ENCODE results near the gene SORCS2. TPM values are rescaled to one million over a fixed set of nuclear protein-coding genes. Genes with fewer than 3 reads are reported as not detected.

The SORCS2 gene
- polyA plus RNA-seq, 1 donor (not counting 4 experiments of a cell fraction or from before 2014, with no cell fraction given) = 0.09 TPM

DNA sequence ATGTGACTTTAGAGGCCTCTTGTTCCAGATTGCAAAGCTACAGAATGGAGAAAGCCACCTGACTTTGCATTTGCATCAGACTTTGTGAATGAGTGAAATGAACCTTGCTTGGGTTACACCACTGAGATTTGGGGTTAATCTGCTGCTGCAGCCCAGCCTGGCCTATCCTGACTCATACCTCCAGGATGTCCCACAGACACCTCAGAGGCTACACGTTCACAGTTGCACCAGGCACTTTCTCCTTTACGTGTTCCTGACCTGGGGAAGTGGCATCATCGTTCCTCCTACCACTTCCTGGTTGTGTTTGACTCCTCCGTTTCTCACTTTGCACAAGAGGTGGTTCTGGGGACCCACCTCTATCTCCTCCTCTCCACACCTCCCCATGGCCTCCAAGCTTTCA lies 9.2 kb upstream of the SORCS2 start:
- H3K79me2 ChIP-seq (ENCODE audit: control insufficient read depth, insufficient read depth, low read length) = no peaks in the 10 kb centered on the region
- H3K27ac ChIP-seq (ENCODE audit: control insufficient read depth, insufficient read depth, low read length) = no peak overlapping the region
- no peaks in the 10 kb centered on the region for H4K20me1 ChIP-seq (ENCODE audit: control insufficient read depth, extremely low read depth, insufficient read depth, low read length)
- dilution Hi-C loops (cut with MboI; ENCODE audit: extremely low pct_ligation_motif_present, low sequenced_read_pairs) = no loop called here
- H3K4me2 ChIP-seq (ENCODE audit: control insufficient read depth, extremely low read depth, insufficient read depth, low read depth, low read length) = no peak overlapping the region
- FAIRE-seq = no peak
- no peak overlapping the region for H3K9ac ChIP-seq (ENCODE audit: control insufficient read depth, extremely low read depth, insufficient read depth, low read length)
- H3K27me3 ChIP-seq (ENCODE audit: control insufficient read depth, extremely low read depth, insufficient read depth, low read length) = peaks cover 3% of the 10 kb centered on the region
- no peak overlapping the region for H2AFZ ChIP-seq (ENCODE audit: control insufficient read depth, low read length)
- no peak overlapping the region for H3K4me3 ChIP-seq (ENCODE audit: control insufficient read depth in 2 of 3, extremely low read depth in 1 of 3, insufficient read depth in 2 of 3, low read depth in 1 of 3, low read length in 3 of 3)
- H3K9me3 ChIP-seq (ENCODE audit: control insufficient read depth, low read depth, low read length) = no peaks in the 10 kb centered on the region
- H3K36me3 ChIP-seq (ENCODE audit: control insufficient read depth in 2 of 2, extremely low read depth in 1 of 2, insufficient read depth in 2 of 2, low read length in 2 of 2) = no peaks in the 10 kb centered on the region
- TF ChIP-seq, protein P1, sequence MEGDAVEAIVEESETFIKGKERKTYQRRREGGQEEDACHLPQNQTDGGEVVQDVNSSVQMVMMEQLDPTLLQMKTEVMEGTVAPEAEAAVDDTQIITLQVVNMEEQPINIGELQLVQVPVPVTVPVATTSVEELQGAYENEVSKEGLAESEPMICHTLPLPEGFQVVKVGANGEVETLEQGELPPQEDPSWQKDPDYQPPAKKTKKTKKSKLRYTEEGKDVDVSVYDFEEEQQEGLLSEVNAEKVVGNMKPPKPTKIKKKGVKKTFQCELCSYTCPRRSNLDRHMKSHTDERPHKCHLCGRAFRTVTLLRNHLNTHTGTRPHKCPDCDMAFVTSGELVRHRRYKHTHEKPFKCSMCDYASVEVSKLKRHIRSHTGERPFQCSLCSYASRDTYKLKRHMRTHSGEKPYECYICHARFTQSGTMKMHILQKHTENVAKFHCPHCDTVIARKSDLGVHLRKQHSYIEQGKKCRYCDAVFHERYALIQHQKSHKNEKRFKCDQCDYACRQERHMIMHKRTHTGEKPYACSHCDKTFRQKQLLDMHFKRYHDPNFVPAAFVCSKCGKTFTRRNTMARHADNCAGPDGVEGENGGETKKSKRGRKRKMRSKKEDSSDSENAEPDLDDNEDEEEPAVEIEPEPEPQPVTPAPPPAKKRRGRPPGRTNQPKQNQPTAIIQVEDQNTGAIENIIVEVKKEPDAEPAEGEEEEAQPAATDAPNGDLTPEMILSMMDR (optimal IDR thresholded peaks at IDR 0.05 in 1 of 3, IDR thresholded peaks at IDR 0.05 in 1 of 3, conservative IDR thresholded peaks at IDR 0.05 in 1 of 3; ENCODE audit: extremely low read depth in 1 of 3, insufficient read depth in 2 of 3, low read length in 3 of 3) = no peak
- TF ChIP-seq EZH2 (IDR thresholded peaks at IDR 0.05; ENCODE audit: low read length) = no peak
- no peaks in the 10 kb centered on the region for H3K9me1 ChIP-seq (ENCODE audit: control insufficient read depth, extremely low read depth, insufficient read depth, low read length)
- H3K4me1 ChIP-seq (ENCODE audit: control insufficient read depth, extremely low read depth, insufficient read depth, low read length) = no peaks in the 10 kb centered on the region
- no peak for DNase-seq (ENCODE audit: low read depth, low spot score)

DNA sequence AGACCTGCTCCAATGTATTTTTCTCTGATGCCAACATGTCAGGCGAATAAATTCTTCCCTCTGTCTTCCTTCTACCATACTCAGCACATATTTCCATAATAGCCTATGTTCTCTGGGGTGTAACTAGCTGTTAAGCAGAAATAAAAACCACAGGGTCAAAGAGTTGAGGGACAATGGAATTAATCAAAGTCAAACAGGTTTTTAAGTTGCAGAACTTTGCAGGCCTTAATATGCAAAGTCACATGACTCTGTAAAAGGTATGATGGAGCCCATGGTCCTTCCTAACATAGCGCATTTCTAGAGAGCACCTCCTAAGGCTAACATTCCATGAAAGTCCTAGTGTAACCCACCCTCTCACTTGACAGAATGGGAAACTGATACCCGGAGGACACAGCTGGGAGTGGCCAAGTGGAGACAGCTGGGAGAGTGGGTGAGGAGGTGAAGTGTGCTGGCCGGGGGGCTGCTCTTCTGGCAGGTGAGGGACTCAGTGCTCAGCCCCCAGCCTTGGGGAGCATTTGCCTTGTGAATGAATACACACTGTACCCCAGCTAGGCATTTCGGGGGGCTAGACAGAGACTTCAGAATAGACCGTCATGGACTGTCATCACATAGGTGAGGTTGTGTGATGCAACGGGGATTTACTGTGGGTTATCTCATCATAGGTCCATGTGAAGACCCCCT lies 8.4 kb upstream of the SORCS2 start:
- no peaks in the 10 kb centered on the region for H3K4me1 ChIP-seq (ENCODE audit: control insufficient read depth, extremely low read depth, insufficient read depth, low read length)
- no peak overlapping the region for H3K4me2 ChIP-seq (ENCODE audit: control insufficient read depth, extremely low read depth, insufficient read depth, low read depth, low read length)
- no peaks in the 10 kb centered on the region for H3K9me3 ChIP-seq (ENCODE audit: control insufficient read depth, low read depth, low read length)
- no peak overlapping the region for H3K27ac ChIP-seq (ENCODE audit: control insufficient read depth, insufficient read depth, low read length)
- H3K36me3 ChIP-seq (ENCODE audit: control insufficient read depth in 2 of 2, extremely low read depth in 1 of 2, insufficient read depth in 2 of 2, low read length in 2 of 2) = no peaks in the 10 kb centered on the region
- H3K27me3 ChIP-seq (ENCODE audit: control insufficient read depth, extremely low read depth, insufficient read depth, low read length) = peaks cover 10% of the 10 kb centered on the region
- H3K9ac ChIP-seq (ENCODE audit: control insufficient read depth, extremely low read depth, insufficient read depth, low read length) = no peak overlapping the region
- H2AFZ ChIP-seq (ENCODE audit: control insufficient read depth, low read length) = no peak overlapping the region
- H3K9me1 ChIP-seq (ENCODE audit: control insufficient read depth, extremely low read depth, insufficient read depth, low read length) = no peaks in the 10 kb centered on the region
- FAIRE-seq (no peak), DNase-seq (ENCODE audit: low read depth, low spot score) (no peak)
- H3K79me2 ChIP-seq (ENCODE audit: control insufficient read depth, insufficient read depth, low read length) = no peaks in the 10 kb centered on the region
- dilution Hi-C loops (cut with MboI; ENCODE audit: extremely low pct_ligation_motif_present, low sequenced_read_pairs) = no loop called here
- TF ChIP-seq, protein P1 (optimal IDR thresholded peaks at IDR 0.05 in 1 of 3, IDR thresholded peaks at IDR 0.05 in 1 of 3, conservative IDR thresholded peaks at IDR 0.05 in 1 of 3; ENCODE audit: extremely low read depth in 1 of 3, insufficient read depth in 2 of 3, low read length in 3 of 3) = no peak
- TF ChIP-seq EZH2 (IDR thresholded peaks at IDR 0.05; ENCODE audit: low read length) = no peak
- no peak overlapping the region for H3K4me3 ChIP-seq (ENCODE audit: control insufficient read depth in 2 of 3, extremely low read depth in 1 of 3, insufficient read depth in 2 of 3, low read depth in 1 of 3, low read length in 3 of 3)
- H4K20me1 ChIP-seq (ENCODE audit: control insufficient read depth, extremely low read depth, insufficient read depth, low read length) = no peaks in the 10 kb centered on the region

All from keratinocyte (primary cell).